ENCODE measurements around the gene SPOCD1. TPM values are rescaled to one million over a fixed set of nuclear protein-coding genes. Genes with fewer than 3 reads are reported as not detected.

SPOCD1 gene
- total and polyA plus RNA-seq, 2 experiments from 2014 or later: 0.73 to 1.3 TPM

GRCh38 chr1:31771891-31772668 is 43.7 kb downstream of the SPOCD1 start:
- H3K4me2 ChIP-seq: peak overlapping the region; percentile 93
- Mint-ChIP-seq H3K36me3 (ENCODE audit: low read depth) (no peaks in the 10 kb centered on the region; the same call in 2 of the 3 replicates), H3K4me1 (peaks cover 51% of the 10 kb centered on the region), H3K27me3 (ENCODE audit: insufficient read depth, low read depth, poor library complexity) (peaks cover 62% of the 10 kb centered on the region), H3K27ac (no peak overlapping the region), H3K4me3 (peak overlapping the region; percentile 79), H3K9me3 (no peaks in the 10 kb centered on the region; the same call in 2 of the 3 replicates)
- no peak overlapping the region for H3K27ac ChIP-seq (ENCODE audit: low read depth)
- no peaks in the 10 kb centered on the region for H3K79me2 ChIP-seq (replicated peaks; ENCODE audit: insufficient read depth)
- TF ChIP-seq EZH2 (IDR thresholded peaks at IDR 0.05; ENCODE audit: low read depth, unreplicated experiment): peak; percentile 75
- no peak for TF ChIP-seq ZNF331 (CRISPR knock-in tag; IDR thresholded peaks at IDR 0.05; ENCODE audit: low read depth)
- TF ChIP-seq CTCF (conservative IDR thresholded peaks at IDR 0.05; ENCODE audit: low read depth in 2 of 2): 0 out of 4 replicates have a peak, but pooled peaks of 1 of the 2 experiments have one; percentile 4
- TF ChIP-seq POLR2AphosphoS5 (IDR thresholded peaks at IDR 0.05; ENCODE audit: low read depth): no peak
- no peaks in the 10 kb centered on the region for H3F3A ChIP-seq (replicated peaks; ENCODE audit: low read depth)
- H4K20me1 ChIP-seq (replicated peaks; ENCODE audit: insufficient read depth): no peaks in the 10 kb centered on the region
- DNase-seq (ENCODE audit: low spot score) (no peak), ATAC-seq (peak; percentile 48)
- peak overlapping the region; percentile 71 for H3K4me3 ChIP-seq
- H3K27me3 ChIP-seq (ENCODE audit: insufficient read depth): peaks cover 63% of the 10 kb centered on the region
- H3K4me1 ChIP-seq (ENCODE audit: insufficient read depth): peaks cover 11% of the 10 kb centered on the region; the same call in 1 of the 2 replicates
- H3K36me3 ChIP-seq (ENCODE audit: insufficient read depth): no peaks in the 10 kb centered on the region
- H2AFZ ChIP-seq: peak overlapping the region; percentile 96
- H3K9me2 ChIP-seq (ENCODE audit: insufficient read depth): no peaks in the 10 kb centered on the region

- Histone ChIP-seq H4K20me1 (replicated peaks; ENCODE audit: insufficient read depth) (no peaks in the 10 kb centered on the region), H3K4me1 (ENCODE audit: insufficient read depth) (peaks cover 31% of the 10 kb centered on the region), H3K27me3 (ENCODE audit: insufficient read depth) (peaks cover 55% of the 10 kb centered on the region), H3K4me3 (no peak overlapping the region), H3K79me2 (replicated peaks; ENCODE audit: insufficient read depth) (no peaks in the 10 kb centered on the region), H3K36me3 (ENCODE audit: insufficient read depth) (no peaks in the 10 kb centered on the region), H2AFZ (no peak overlapping the region), H3K9me2 (ENCODE audit: insufficient read depth) (no peaks in the 10 kb centered on the region), H3K4me2 (no peak overlapping the region), H3K27ac (ENCODE audit: low read depth) (no peak overlapping the region), H3F3A (replicated peaks; ENCODE audit: low read depth) (peaks cover 6% of the 10 kb centered on the region; the same call in 1 of the 2 replicates)
- ATAC-seq (no peak), DNase-seq (ENCODE audit: low spot score) (no peak)
- Mint-ChIP-seq H3K9me3 (no peaks in the 10 kb centered on the region; the same call in 2 of the 3 replicates), H3K36me3 (ENCODE audit: low read depth) (no peaks in the 10 kb centered on the region; the same call in 2 of the 3 replicates), H3K4me1 (peaks cover 64% of the 10 kb centered on the region), H3K4me3 (no peak overlapping the region), H3K27me3 (ENCODE audit: insufficient read depth, low read depth, poor library complexity) (peaks cover 56% of the 10 kb centered on the region), H3K27ac (no peak overlapping the region)
- no peak for TF ChIP-seq POLR2AphosphoS5 (IDR thresholded peaks at IDR 0.05; ENCODE audit: low read depth)
- no peak for TF ChIP-seq CTCF (conservative IDR thresholded peaks at IDR 0.05; ENCODE audit: low read depth in 2 of 2)
- TF ChIP-seq EZH2phosphoT487 (IDR thresholded peaks at IDR 0.05; ENCODE audit: unreplicated experiment): no peak
These were observed 46.0 kb downstream of the SPOCD1 start for GRCh38 chr1:31769720-31770390.

All from GM23338 (cell line).